CD4-positive, alpha-beta T cell treated with Interleukin-10 for 1 hour (primary cell): ENCODE data around the gene SLC2A2.
A peak's percentile ranks its signal among the peaks of the same experiment; 100 is the strongest.

Source experiments
- DNase-seq: peaks from one replicate; pipeline ENCODE4 v3.0.0-alpha.2; 2020

Gene SLC2A2

GRCh38 chr3:171028025-171028778 lies 1.7 kb upstream of the SLC2A2 start:
- DNase-seq, result peak; percentile 10

- DNase-seq, result no peak
Measured at GRCh38 chr3:171023566-171023965, 3.0 kb downstream of the SLC2A2 start.

GRCh38 chr3:171021377-171021776 lies 5.1 kb downstream of the SLC2A2 start:
- DNase-seq, result no peak

DNA sequence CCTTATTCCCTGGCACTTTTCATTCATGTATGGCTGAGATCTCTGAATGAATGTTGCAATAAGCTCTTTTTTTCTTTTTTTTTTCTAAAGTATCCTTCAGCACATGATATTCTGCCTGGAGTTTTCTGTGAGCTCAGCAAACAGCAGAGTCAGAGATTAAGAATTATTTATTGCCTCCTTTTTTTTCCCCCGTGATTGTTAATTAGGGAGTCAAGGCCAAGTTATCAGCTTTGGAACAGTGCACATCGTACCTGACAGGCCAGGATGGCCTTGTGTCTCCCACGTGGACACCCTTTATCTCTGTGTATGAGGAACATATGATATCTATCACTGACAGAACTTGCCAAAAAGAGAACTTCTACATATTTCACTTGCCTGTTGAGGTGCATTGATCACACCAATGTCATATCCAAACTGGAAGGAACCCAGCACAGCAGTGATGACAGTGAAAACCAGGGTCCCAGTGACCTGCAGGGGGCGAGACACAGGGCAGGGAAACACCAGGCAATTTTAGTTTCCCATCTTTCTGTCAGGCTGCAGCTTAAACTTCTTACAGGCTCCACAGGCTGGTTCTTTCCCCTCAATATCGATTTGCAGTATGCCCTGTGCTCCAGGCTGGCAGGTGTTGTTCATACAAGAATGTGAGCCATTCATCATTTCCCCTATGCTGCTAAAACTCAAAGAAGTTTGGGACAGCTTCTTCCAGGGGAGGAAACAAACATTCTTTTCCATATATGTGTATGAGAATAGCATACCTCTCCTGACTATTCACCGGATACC lies 8.2 kb downstream of the SLC2A2 start:
- DNase-seq, result no peak

GRCh38 chr3:171013822-171014748 lies 12.4 kb downstream of the SLC2A2 start:
- DNase-seq, result no peak

DNA sequence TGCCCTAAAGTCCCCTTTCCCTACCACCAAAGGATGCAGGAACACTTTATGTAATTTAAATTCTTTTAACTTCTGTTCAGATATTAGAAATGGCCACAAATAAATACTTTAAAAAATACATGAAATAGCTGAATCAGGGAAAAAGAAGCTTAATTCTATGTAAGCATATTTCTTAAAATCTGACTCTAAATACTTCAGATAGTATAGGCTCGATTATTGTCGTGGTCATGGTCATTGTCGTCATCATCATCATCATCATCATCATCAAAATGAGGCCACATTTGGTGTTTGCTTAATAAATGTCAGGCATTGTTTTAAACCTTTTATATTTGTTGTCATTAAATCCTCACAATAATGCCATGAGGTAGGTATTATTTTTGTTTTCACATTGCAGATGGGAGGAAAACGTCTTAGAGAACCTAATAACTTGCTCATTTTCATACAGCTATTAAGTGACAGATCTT lies 14.6 kb downstream of the SLC2A2 start:
- no peak for DNase-seq

DNA sequence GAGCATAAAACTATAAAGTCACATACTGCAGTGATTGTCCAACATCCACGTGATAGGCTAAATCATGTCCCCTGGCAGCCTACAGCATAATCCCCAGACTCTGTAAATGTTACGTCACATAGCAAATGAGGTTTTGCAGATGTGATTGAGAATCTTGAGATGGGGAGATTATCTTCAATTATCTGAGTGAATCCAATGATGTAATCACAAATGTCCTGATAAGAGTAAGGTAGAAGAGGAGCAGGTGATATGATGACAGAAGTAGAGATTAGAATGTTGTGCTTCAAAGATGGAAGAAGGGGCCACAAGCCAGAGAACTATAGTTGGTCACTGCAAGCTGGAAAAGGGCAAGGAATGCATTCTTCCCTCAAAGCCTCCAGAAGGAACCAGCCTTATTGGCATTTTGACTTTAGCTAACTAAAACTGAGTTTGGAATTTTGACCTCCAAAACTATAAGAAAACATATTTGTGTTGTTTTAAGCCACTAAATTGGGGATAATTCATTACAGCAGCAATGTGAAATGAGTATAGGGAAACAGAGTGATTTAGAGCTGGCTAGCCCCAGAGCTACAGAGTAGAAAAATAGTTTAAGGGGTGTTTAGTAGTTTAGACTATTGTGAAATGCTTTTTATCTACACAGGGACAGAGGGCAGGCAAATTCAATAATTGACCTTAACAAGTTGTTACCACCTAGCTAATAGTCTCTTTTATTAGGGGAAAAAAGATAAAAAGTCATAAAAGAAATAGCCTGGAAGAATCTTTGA lies 15.2 kb downstream of the SLC2A2 start:
- no peak for DNase-seq

DNA sequence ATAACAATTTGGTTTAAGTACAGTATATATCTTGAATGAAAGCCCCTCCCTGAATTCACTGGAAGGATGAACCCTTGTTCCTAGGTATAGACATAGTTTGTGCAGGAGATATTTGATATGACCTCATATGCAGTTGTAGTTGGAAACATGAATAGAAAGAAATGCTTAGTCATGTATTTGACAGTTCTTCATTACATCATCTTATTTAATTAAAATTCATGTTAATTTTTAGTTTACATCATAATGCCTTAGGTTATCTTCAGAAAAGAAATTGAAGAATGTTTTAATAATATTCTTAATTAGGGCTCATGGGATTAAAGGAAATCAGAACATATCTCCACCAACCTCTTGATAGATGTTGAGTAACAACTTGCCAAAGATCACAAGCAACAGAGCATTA lies 19.2 kb downstream of the SLC2A2 start:
- DNase-seq, result no peak

DNA sequence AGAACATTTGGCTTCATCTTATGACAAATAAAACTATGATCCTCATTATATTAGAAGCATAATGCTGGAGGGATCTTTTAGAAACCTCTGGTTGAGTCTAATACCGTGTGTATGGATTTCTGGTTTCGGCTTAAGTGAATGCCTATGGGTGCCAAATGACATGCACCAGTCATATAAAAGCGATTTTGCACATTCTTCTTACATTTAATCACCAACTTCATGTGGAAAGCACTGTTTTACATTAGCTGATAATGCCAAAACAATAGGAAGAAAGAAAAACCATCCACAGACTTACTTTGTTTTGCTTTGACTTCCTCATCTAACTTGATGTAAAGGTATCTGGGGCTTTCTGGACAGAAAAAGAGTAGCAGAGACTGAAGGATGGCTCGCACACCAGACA lies 20.9 kb downstream of the SLC2A2 start:
- DNase-seq, result no peak

GRCh38 chr3:171001957-171002694 lies 24.4 kb downstream of the SLC2A2 start:
- DNase-seq, result no peak

- DNase-seq, result no peak
Measured at GRCh38 chr3:171001250-171001893, 25.1 kb downstream of the SLC2A2 start.

GRCh38 chr3:171000281-171000680 lies 26.2 kb downstream of the SLC2A2 start:
- DNase-seq, result no peak

- no peak for DNase-seq
Measured at GRCh38 chr3:170999737-171000242, 26.7 kb downstream of the SLC2A2 start.

DNA sequence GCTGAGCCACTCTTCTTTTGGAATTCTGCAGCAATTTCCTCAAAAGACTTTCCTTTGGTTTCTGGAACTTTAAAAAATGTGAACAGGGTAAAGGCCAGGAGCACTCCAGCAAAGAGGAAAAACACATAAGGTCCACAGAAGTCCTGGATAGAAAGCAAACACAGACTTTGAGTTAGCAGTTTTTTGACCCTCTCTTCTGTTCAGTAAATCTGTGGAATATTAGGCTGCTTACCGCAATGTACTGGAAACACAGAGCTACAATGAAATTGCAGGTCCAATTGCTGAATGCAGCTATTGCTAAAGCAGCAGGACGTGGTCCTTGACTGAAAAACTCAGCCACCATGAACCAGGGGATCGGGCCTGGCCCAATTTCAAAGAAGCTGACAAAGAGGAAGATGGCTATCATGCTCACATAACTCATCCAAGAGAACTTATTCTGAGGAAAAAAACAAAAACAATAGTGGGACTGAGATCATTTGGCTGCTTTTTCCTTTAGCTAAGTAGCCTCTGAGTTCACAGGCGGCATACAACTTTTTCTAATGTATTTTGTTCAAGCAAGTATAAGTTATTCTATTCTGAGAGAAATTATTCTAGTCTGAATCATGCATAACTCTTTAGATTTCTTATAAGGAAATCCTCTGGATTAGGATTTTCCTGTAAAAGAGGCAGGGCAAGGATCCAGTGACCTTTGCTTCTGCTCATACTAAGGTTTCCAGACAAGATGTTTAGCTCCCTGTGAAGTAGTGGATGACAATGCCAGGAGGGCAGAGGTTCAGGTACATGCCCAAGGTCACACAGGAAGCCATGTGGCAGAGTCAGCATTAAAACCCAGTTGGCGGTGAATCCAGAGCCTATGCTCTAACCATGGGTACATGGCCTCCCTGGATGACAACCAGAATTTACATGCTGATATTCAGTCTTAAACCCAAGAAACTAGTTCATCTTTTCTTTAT lies 28.3 kb downstream of the SLC2A2 start:
- no peak for DNase-seq

DNA sequence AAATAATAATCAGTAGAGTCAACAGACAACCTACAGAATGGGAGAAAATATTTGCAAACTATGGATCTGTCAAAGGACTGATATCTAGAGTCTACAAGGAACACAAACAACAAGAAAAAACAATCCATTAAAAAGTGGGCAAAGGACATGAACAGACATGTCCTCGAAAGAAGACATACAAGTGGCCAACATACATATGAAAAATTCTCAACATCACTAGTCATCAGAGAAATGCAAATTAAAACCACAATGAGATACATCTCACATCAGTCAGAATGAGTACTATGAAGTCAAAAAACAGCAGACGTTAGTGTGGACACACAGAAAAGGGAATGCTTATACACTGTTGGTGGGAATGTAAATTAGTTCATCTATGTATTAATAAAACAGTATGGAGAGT lies 33.7 kb downstream of the SLC2A2 start:
- DNase-seq, result no peak

DNA sequence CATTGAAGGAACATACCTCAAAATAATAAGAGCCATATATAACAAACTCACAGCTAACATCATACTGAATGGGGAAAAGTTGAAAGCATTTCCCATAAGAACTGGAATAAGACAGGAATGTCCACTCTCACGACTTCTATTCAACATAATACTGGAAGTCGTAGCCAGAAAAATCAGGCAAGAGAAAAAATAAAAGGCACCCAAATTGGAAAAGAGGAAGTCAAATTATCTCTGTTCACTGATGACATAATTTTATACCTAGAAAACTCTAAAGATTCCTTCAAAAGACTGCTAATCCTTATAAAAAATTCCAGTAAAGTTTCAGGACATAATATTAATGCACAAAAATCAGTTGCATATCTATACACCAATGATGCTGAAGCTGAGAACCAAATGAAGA lies 34.9 kb downstream of the SLC2A2 start:
- no peak for DNase-seq

DNA sequence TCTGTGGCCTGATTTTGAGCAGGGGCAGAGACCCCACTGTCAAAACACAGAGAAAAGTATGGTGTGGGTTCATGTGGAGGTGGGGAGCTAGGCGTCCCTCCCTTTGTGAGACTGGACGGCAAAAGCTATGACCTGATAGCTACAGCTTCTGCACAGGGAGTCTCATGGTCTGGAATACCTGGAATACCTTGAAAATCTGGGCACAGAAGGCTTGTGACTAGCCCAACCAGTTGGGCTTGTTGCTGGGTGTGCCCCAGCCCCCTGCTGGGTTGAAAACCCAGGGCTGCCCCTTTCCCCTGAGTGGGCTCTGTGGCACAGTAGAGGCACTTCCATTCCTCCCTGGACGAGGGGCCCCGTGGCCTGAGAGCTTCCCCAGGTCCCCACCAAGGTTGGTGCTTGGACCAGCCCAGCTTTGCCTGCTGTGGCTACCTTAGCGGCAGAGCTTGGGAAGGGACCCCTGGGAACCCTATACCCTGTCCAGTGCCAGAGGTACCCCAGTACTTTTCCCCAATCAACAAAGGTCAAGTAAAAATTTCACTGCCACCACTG lies 37.3 kb downstream of the SLC2A2 start:
- DNase-seq, result no peak

GRCh38 chr3:170988378-170988777 lies 38.1 kb downstream of the SLC2A2 start:
- DNase-seq, result no peak

GRCh38 chr3:170985304-170985703 lies 41.2 kb downstream of the SLC2A2 start:
- no peak for DNase-seq
